HG03558 (cell line): Measurements from ENCODE around the gene FERMT1.
"Not testable (repeated sequence)": the region's sequence is repeated elsewhere in the genome, so short reads cannot be mapped to it uniquely, and the experiment has no call there.

Experiments
- ATAC-seq: cut with Tn5 transposase; IDR thresholded peaks from one replicate; pipeline ENCODE4 v1.9.1; 2021; ENCODE audit warnings: moderate number of reproducible peaks; ENCODE audit not compliant: unreplicated experiment; ENCODE audit errors: extremely low read depth

FERMT1 gene

DNA sequence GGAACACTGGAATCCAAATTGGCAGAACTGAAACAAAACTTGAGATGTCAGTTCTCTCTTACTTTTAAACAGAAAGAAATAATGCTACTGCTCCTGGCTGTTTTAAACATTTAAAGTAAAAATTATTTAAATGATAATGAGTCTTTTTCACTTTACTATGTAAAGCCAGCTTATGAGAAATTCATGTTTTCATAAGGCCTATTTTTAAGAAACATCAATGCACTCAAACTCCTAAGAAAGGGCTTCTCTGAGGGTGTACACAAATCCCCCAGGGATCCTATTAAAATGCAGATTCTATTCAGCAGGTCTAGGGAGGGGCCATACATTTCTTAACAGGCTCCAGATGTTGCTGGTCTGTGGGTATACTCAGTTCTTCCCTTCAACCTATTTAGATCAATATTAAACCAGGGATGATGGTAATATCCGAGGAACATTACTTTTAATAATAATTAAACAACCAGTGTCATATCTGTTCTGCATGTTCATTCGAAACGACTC lies 2.3 kb downstream of the FERMT1 start:
- ATAC-seq = no peak

DNA sequence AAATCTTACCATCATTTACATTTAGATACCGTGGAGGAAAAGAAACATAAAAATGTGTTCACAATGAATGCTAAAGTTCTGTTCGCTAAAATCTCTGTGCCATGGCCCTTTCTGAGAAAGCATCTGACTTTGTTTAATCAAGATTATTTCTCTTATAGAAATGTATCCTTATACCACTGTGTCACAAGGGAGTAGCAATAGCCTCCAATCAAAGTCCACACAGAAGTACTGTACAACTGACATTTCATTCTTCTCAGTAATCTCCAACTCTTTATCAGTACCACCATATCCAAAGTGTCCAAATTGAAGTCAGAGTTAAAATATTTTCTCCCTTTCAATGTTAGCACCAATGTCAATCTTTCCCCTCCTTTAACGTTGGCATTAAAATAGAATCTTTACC lies 6.1 kb downstream of the FERMT1 start:
- no peak for ATAC-seq

DNA sequence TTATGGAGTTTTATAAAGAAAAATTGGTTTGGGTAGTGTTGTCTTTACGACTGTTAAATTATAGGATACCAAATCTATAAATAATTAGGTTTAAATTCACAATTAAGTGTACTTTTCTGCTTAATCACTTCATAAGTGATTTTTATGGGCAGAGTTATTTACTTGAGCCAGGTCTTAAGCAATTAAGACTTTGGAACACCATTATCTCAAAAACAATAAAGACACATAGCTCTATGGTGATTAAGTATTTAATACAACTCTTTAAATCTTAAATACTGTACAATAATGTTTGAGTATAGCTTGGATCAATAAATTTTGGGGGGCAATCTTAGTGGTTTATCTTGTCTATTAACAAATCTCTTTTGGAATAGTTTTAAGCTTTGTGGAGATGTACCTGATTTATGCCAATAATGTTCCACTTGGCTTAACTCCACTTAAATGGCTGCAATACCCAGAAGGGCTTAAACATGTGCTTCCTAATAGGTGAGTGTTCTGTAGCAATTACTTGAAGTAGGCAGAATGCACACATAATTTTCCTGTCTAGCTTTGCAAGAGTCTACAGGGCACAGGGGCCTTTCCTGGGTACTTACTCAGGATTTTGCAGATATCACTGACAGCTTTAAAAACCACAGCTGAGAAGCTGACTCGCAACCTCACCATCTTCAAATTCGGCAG lies 7.5 kb downstream of the FERMT1 start:
- no peak for ATAC-seq

DNA sequence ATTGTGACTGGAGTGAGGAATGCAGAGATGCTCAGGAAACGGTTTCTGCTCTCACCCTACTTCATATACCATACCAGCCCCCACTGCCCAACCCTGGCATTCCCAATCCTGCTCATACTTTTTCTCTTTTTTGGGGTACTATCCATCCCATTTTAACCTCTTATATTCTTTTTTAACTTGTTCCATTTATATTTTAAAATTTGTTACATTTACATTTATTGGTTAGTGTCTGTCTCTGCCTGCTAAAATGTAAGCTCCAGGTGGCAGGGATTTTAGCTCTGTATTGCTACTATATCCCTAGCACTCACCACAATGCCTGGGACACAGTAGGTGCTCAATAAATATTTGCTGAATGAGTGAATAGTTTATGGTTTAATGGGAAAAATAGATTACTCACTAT lies 8.1 kb downstream of the FERMT1 start:
- no peak for ATAC-seq

DNA sequence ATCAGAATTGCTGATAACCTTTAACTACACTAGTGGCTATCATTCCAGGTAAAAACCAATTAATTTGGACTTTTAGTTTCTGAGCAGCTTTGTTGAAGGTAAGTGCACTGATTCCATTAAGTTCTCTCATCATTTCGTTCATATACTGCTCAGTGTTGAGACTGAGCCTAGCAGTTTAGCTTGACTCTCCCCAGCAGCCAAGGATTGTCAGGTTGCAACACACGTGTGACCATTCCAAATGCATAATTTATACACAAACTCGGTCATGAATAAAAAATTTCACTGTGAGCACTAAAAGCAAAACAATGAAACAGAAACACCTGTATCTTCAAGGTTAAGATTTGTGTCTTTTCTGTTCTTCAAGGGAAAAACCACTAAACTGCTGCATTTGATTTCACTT lies 8.9 kb downstream of the FERMT1 start:
- no peak for ATAC-seq

DNA sequence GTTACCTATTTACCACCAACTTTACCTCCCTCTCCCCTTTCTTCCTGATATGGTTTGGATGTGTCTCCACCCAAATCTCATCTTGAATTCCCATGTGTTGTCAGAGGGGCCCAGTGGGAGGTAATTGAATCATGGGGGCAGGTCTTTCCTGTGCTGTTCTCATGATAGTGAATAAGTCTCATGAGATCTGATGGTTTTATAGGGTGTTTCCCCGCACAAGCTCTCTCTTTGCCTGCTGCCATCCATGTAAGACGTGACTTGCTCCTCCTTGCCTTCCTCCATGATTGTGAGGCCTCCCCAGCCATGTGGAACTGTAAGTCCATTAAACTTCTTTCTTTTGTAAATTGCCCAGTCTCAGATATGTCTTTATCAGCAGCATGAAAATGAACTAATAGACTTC lies 9.9 kb downstream of the FERMT1 start:
- ATAC-seq = not testable (repeated sequence)

DNA sequence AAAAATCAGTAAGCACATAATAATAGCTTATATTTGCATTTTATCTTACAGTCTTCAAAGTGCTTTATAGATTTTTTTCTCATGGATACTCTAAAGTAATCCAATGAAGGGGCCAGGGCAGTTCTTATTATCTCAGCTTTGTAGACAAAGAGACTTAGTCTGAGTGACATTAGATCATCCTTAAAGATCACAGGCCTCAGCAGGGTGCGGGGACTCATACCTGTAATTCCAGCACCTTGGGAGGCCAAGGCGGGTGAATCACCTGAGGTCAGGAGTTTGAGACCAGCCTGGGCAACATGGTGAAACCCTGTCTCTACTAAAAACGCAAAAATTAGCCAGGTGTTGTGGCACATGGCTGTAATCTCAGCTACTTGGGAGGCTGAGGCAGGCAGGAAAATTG lies 14.5 kb downstream of the FERMT1 start:
- no peak for ATAC-seq

DNA sequence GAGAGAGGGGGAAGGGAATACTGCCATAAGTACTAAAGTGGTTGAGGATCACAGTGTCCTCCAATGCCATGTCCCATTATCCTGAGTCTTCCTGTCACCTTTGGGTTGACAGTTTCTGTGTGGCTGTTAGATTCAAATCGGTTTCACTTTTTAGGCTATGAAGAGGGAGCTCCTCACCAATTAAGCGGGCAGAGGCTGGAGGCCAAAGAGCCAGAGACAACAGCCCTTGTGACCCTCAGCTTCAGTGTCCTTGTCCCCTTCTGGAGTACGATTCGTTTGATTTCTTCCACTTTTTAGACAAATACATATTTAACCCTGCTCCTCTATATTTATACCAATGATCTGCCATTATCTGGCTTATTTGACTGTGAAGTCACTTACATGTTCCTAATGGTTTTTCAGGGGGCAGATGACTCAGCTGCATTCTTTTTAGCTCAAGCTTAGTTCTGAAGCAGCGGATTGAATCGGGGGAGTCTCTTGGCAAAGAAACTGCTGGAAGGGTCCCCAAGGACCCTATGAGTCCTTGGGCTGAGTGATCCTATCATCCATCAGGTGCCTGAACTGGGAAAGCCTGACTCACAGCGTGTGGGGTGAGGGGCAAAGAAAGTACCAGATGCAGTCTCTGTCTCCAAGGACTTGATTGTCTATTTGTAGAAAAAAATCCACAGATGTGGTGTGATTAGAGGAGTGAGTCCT lies 18.2 kb downstream of the FERMT1 start:
- ATAC-seq = no peak

DNA sequence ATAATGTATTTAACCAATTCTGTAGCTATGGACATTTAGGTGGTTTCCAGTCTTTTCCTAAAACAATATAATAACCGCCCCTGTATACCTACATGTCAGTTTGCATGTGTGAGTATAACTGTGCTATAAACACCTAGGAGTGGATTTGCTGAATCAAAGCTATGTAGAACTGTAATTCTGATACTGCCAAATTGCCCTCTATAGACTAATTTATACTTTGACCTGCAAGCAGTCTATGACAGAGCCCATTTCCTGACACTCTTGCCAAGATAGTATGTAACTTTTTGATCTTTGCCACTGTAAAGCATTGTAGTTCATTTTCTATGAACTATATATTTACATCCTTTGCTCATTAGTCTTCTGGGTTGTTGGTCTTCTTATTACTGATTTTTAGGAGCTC lies 19.5 kb downstream of the FERMT1 start:
- no peak for ATAC-seq

DNA sequence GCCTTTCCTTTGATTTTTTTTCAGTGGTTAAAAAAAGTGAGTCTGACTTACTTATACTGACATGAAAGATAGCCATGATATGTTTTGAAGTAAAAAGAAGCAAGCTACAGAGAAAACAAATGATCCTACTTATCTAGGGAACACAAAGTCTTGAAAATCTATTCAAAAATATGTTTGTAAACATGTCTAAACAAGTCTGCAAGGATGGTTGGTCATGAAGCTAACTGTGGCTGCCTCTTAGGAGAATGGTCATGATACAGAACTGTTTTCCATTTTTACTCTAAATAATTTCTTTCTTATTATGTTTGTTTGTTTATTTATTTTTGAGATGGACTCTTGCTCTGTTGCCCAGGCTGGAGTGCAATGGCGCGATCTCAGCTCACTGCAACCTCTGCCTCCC lies 21.5 kb downstream of the FERMT1 start:
- no peak for ATAC-seq

DNA sequence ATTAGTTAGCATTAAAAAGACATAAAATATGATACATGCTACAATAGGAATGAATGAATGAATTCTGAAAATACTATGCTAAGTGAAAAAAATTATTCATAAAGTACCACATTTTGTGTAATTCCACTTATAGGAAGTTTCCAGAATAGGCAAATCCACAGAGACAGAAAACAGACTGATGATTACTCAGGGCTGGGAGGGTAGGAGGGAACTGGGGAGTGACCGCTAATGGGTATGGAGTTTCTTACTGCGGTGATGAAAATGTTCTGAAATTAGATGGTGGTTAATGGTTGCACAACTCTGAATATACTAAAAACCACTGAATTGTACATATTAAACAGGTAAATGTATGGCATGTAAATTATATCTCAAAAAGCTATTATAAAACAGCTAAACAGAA lies 22.6 kb downstream of the FERMT1 start:
- no peak for ATAC-seq

DNA sequence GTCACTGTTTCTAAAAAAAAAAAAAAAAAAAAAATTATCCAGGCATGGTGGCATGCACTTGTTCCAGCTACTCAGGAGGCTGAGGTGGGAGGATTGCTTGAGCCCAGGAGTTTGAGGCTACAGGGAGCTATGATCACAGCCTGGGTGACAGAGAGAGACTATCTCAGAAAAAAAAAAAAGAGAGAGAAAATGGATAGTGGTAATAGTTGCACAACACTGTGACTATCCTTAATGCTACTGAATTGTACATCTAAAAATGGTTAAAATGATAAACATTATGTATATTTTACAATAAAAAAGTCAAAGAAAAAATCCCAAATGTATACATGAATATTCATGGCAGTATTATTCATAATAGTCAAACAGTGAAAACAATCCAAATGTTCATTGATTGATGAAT lies 23.0 kb downstream of the FERMT1 start:
- no peak for ATAC-seq

DNA sequence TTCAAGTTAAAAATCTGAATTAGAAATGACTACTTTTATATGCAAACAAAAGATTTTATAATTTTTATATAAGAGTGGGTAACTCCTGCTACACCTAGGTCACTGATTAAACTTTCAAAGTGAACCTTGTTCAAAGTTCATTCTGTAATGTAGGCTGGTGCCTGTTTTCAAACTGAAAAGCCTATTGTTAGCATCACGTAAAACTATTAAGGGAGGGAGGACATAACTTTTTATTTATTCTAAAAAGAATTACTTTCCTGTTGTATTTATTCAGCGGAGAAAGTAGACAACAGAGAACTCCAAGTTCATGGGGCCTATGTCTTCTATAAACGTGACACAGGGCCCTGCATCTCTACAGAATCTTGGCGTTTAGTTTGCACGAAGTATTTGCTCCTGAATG lies 27.4 kb downstream of the FERMT1 start:
- no peak for ATAC-seq

DNA sequence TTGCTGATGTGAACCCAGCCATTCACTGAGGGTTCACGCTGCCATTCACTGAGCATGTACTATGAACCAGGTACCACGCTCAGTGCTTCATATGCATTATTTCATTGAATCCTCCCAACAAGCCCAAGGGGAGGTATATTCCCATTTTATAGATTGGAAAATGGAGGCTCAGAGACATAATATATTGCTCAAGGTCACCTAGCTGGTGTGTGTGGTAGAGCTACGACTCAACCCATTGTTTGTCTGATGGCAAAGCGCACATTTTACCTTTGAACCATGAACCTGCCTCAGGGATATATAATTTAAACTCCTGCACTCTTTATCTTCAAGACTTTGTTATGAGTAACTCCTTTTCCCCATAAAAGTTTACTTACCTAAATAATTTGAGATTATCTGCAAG lies 28.3 kb downstream of the FERMT1 start:
- no peak for ATAC-seq

DNA sequence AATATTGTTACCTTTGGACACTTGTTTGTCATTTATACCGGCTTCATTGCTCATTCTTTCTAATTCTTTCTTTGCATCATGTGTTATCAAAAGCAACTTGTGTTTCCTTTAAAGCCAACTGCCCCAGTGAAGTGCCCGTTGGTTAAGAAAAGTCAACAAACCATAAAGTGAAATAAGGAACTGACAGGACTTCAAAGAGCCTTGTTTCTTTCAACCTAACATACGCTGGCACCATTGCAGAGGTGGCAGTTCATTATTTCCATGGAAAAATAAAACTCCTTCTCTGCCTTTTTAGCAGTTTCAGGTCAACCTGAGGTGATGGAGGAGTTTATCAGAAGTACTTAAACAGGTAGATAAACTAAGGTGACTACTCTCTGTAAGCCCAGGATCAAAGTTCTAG lies 28.8 kb downstream of the FERMT1 start:
- ATAC-seq = no peak

DNA sequence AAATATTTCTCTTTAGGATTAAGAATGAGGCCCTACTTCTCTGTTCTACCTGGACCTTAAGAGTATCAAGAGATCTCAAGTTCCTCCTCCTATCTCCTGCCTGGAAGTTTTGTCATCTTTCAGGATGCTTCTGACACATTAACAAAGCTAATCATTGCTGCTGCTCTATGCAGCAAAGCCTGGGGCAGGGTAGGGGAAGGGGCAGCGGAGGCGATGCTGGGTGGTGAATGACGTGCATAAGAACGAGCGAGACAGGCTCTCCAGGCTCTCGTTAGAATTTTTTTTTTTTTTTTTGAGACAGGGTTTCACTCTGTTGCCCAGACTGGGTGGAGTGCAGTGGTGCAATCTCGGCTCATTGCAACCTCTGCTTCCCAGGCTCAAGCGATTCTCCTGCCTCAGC lies 31.2 kb downstream of the FERMT1 start:
- ATAC-seq = no peak

DNA sequence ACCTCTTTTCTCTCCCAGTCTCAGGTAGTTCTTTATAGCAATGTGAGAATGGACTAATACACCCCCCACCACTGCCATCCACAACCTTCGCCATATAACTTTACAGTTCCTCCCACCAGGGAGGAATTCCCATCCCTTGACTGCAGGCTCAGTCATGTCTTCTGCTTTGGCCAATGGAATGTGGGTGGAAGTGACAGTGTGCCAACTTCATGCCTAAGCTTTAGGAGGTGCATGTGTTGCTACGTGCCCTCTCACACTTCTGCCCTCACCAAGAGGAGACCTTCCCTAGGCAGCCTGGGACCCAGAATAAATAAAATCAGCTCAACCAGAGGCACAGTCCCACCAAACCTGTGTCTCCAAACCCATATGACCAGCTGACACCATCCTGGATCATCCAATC lies 36.0 kb downstream of the FERMT1 start:
- no peak for ATAC-seq

DNA sequence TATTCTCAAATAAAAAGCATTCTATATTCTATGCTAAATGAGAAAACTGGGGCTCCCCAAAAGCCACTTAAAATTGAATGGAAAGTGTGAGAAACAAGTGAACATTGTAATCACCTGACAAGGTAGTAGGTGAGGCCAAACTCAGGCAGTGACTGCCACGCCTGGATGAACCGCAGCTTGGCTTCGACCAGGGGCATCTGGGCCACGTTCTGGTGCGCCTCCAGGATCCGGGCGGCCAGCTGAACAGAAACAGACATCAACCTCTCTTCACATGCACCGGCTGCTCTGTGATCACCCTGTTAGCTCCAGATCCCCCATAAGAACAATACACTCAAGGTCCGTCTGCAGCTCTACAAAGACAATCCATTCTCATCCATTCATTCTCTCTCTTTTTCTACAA lies 38.9 kb downstream of the FERMT1 start:
- ATAC-seq = no peak

DNA sequence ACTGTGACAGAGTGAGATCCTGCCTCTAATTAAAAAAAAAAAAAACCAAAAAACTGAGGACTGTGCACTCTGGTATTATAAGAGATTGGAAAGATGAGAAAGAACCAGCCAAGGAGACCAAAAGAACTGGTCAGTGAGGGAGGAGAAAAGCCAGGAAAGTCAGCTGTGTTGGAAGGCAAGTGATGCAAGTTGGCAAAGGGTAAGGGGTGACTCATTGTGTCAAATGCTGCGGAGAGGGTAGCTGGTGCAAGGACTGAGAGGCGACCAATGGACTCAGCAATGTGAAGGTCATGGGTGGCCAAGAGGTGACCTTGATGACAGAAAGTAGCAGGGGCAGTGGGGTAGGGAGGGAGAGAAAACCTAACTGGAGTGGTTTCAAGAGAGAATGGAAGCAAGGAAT lies 41.6 kb downstream of the FERMT1 start:
- ATAC-seq = no peak

DNA sequence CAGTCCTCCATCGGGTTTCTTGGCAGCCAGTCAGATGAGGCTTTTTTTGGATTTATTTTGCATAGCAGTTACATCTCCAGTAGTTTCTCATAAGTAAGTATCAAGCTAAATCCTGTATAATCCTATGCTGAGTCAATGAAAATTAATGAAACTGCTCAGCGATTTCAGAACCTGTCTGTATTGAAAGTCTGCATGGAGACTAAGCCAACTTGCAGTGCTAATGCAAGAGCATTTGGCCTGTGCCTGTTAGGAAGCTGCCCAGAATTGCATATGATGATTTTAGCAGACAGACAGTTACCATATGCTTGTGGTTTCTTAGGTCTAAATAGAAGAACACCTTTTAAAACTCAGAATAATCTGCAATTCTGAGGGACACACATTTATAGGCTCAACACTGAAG lies 43.8 kb downstream of the FERMT1 start:
- ATAC-seq = no peak

DNA sequence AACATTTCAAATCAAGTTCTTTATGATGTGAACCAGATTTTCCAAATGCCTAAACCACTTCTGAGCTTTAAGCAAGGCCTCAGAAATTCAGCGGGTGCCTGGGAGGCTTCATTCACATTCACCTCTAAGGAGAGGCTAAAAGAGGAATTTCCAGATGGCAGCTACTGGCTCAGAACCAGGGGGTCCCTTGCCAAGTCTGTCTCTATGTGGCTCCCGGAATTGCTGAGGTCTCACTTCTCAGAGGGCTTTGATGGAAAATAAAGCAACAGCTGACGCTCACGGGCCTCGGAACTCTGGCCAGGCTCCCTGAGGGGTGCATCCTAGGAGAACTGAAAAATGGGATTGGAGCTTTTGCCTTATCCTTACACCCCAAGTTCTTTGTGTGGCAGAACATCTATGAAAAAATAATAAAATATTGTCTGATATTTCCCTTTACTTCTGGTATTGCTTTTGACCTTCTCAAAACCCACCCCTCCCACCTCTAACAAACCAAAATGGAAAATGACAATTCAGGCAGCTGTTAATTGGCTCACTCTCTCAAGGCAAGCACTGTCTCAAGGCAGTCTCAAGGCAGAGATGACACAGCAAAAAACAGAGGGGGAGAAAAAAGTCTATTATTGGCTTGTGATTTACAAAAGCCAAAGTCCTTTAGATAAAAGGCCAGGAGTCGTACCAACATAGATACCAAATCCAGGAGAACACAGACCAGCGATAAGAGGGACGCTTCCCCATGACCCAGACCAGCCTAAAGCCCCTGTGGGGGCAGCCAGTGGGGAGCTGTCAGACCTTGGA lies 47.2 kb downstream of the FERMT1 start:
- ATAC-seq = no peak
